PC-9 (cell line): ENCODE measurements around the gene INSR. TPM values are rescaled to one million over a fixed set of nuclear protein-coding genes. Genes with fewer than 3 reads are reported as not detected.

Source experiments
- BruUV-seq: library from RNA; stranded (reverse); fragments of 400-500 nt; replicated peaks from 2 replicates; lab custom pipeline; 2021; lab: Mats Ljungman, UMichigan
- CTCF ChIA-PET: fragments of 300-600 bp; sonication (Branson Sonifier 250); formaldehyde crosslinking; loops from one replicate; lab custom pipeline; 2022; ENCODE audit warnings: antibody characterized with exemption; lab: Charles Lee
- POLR2A ChIA-PET: fragments of 300-600 bp; sonication (Branson Sonifier 250); formaldehyde crosslinking; loops from one replicate; lab custom pipeline; 2022; ENCODE audit warnings: antibody characterized with exemption; ENCODE audit not compliant: unreplicated experiment; lab: Charles Lee
- DNase-seq, 2 experiments: peaks; one replicate each; pipeline versions ENCODE4 v3.0.0 to v3.0.0-alpha.2; 2015 to 2022; ENCODE audit warnings: mixed read lengths in 1 of 2
- H2AFZ ChIP-seq: fragments of 200-600 bp; sonication (generic); 2 replicates; pipeline ENCODE4 v1.8.1; 2017; ENCODE audit warnings: antibody characterized with exemption
- H3F3A ChIP-seq: fragments of 200-600 bp; sonication (generic); 2 replicates; pipeline ENCODE4 v1.8.1; 2017; ENCODE audit warnings: antibody characterized with exemption, mild to moderate bottlenecking, low read depth; ENCODE audit not compliant: insufficient read depth
- H3K27ac ChIP-seq: fragments of 200-600 bp; sonication (generic); 2 replicates; pipeline ENCODE4 v1.6.1; 2016; ENCODE audit warnings: mixed run types
- H3K27me3 ChIP-seq: fragments of 200-600 bp; sonication (generic); 2 replicates; pipeline ENCODE4 v1.6.1; 2016; ENCODE audit warnings: low read depth, mixed run types; ENCODE audit not compliant: insufficient read depth
- H3K36me3 ChIP-seq: fragments of 200-600 bp; sonication (generic); 2 replicates; pipeline ENCODE4 v1.6.1; 2016; ENCODE audit warnings: low read depth, mixed run types
- H3K4me1 ChIP-seq: fragments of 200-600 bp; sonication (generic); replicated peaks from 2 replicates; pipeline ENCODE4 v1.6.1; 2016; ENCODE audit warnings: mixed run types; ENCODE audit not compliant: insufficient read depth
- H3K4me2 ChIP-seq: fragments of 200-600 bp; sonication (generic); 2 replicates; pipeline ENCODE4 v1.6.1; 2017; ENCODE audit warnings: mixed run types
- H3K4me3 ChIP-seq: fragments of 200-600 bp; sonication (generic); 2 replicates; pipeline ENCODE4 v1.6.1; 2016; ENCODE audit warnings: mixed run types
- H3K79me2 ChIP-seq: fragments of 200-600 bp; sonication (generic); 2 replicates; pipeline ENCODE4 v1.6.1; 2017; ENCODE audit warnings: low read depth, mixed run types
- H3K9me2 ChIP-seq: fragments of 200-600 bp; sonication (generic); 2 replicates; pipeline ENCODE4 v1.8.1; 2017; ENCODE audit warnings: mild to moderate bottlenecking; ENCODE audit not compliant: insufficient read depth
- H3K9me3 ChIP-seq: fragments of 200-600 bp; sonication (generic); 2 replicates; pipeline ENCODE4 v1.8.1; 2016; ENCODE audit warnings: low read depth; ENCODE audit not compliant: insufficient read depth
- H4K20me1 ChIP-seq: fragments of 200-600 bp; sonication (generic); 2 replicates; pipeline ENCODE4 v1.8.1; 2017; ENCODE audit not compliant: insufficient read depth
- EZH2 ChIP-seq: fragments of 200-600 bp; sonication (generic); IDR thresholded peaks from 2 replicates; pipeline ENCODE4 v1.8.0; 2017; ENCODE audit warnings: antibody characterized with exemption, low read depth
- intact Hi-C: fragments of 100-400 bp; cut with micrococcal nuclease; formaldehyde crosslinking; loops from one replicate; pipeline ENCODE4 v1.10.0; 2022; ENCODE audit not compliant: unreplicated experiment
- total RNA-seq: library from RNA; stranded (reverse); gene quantifications from 2 replicates; pipeline ENCODE4 v1.2.3, GENCODE V29; 2021
- TF ChIP-seq, protein P1 (sequence below): fragments of 200-600 bp; sonication (generic); conservative IDR thresholded peaks from 2 replicates; pipeline ENCODE4 v1.6.1; 2017; ENCODE audit warnings: mixed run types, antibody characterized with exemption, mild to moderate bottlenecking, moderate library complexity

The INSR gene
- total RNA-seq, 1 experiment from 2014 or later = 9.3 TPM

- Histone ChIP-seq H4K20me1 (no peaks in the 10 kb centered on the region), H3K9me3 (no peaks in the 10 kb centered on the region), H3K9me2 (no peaks in the 10 kb centered on the region), H3K27ac (no peak overlapping the region), H3F3A (no peaks in the 10 kb centered on the region), H3K4me2 (no peak overlapping the region), H3K4me3 (no peak overlapping the region), H3K27me3 (no peaks in the 10 kb centered on the region), H3K4me1 (no peaks in the 10 kb centered on the region), H3K36me3 (no peaks in the 10 kb centered on the region), H3K79me2 (no peaks in the 10 kb centered on the region), H2AFZ (no peak overlapping the region)
- ChIA-PET CTCF (no interaction called here), POLR2A (no interaction called here)
- no TSS peak for BruUV-seq
- DNase-seq = no peak
- intact Hi-C loops = no loop called here
- TF ChIP-seq, protein P1, sequence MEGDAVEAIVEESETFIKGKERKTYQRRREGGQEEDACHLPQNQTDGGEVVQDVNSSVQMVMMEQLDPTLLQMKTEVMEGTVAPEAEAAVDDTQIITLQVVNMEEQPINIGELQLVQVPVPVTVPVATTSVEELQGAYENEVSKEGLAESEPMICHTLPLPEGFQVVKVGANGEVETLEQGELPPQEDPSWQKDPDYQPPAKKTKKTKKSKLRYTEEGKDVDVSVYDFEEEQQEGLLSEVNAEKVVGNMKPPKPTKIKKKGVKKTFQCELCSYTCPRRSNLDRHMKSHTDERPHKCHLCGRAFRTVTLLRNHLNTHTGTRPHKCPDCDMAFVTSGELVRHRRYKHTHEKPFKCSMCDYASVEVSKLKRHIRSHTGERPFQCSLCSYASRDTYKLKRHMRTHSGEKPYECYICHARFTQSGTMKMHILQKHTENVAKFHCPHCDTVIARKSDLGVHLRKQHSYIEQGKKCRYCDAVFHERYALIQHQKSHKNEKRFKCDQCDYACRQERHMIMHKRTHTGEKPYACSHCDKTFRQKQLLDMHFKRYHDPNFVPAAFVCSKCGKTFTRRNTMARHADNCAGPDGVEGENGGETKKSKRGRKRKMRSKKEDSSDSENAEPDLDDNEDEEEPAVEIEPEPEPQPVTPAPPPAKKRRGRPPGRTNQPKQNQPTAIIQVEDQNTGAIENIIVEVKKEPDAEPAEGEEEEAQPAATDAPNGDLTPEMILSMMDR = no peak
- no peak for TF ChIP-seq EZH2
These were observed 134.9 kb downstream of the INSR start for GRCh38 chr19:7159105-7159933.

- H3K4me2 ChIP-seq = no peak overlapping the region
- ChIA-PET CTCF (interaction anchor here (0.6 kb wide), 1 partner anchor 8 kb away, joined by 9 read pairs; no protein-coding TSS in a partner anchor), POLR2A (no interaction called here)
- H3K4me3 ChIP-seq = no peak overlapping the region
- no peaks in the 10 kb centered on the region for H3K9me2 ChIP-seq
- H3K4me1 ChIP-seq = no peaks in the 10 kb centered on the region
- BruUV-seq = no TSS peak
- H3K27me3 ChIP-seq = no peaks in the 10 kb centered on the region
- no peaks in the 10 kb centered on the region for H3F3A ChIP-seq
- intact Hi-C loops = no loop called here
- no peak for DNase-seq
- no peak overlapping the region for H3K27ac ChIP-seq
- TF ChIP-seq EZH2 = no peak
- TF ChIP-seq, protein P1 = no peak
- no peak overlapping the region for H2AFZ ChIP-seq
- no peaks in the 10 kb centered on the region for H3K79me2 ChIP-seq
- H4K20me1 ChIP-seq = no peaks in the 10 kb centered on the region
- H3K36me3 ChIP-seq = no peaks in the 10 kb centered on the region
- no peaks in the 10 kb centered on the region for H3K9me3 ChIP-seq
These were observed 141.2 kb downstream of the INSR start for GRCh38 chr19:7153022-7153421.

DNA sequence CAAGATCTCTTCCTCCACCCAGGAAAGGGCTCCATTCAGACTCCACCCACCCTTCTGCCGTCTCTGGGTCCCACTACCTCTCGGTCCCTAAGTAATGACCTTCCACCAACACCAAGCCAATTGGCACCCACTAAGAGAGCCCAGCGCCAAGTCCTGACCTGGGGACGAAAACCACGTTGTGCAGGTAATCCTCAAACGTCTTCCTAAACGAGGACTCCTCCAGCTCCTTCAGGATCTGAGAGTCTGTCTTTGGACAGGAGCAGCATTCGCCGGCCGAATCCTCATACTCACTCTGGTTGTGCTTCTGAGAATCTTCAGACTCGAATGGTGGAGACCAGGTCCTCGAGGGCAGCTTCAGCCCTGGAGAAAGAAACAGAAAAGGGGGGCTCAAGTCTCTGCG, 141.6 kb downstream of the INSR start:
- POLR2A ChIA-PET = no interaction called here
- Histone ChIP-seq H3K4me1 (no peaks in the 10 kb centered on the region), H3K27me3 (no peaks in the 10 kb centered on the region), H3K9me3 (no peaks in the 10 kb centered on the region), H3K4me3 (no peak overlapping the region), H2AFZ (no peak overlapping the region), H3K79me2 (no peaks in the 10 kb centered on the region), H3K36me3 (no peaks in the 10 kb centered on the region), H3K9me2 (no peaks in the 10 kb centered on the region), H3F3A (no peaks in the 10 kb centered on the region), H3K4me2 (no peak overlapping the region), H3K27ac (no peak overlapping the region), H4K20me1 (no peaks in the 10 kb centered on the region)
- no TSS peak for BruUV-seq
- CTCF ChIA-PET = no interaction called here
- TF ChIP-seq EZH2 = no peak
- TF ChIP-seq, protein P1 = no peak
- intact Hi-C loops = no loop called here
- DNase-seq = no peak
